Brain pericyte (primary cell): Measurements from ENCODE around the gene PTPRE.

Experiments
- DNase-seq: peaks from one replicate; pipeline ENCODE4 v3.0.0-alpha.2; 2012; ENCODE audit warnings: low read depth, low spot score

PTPRE gene

DNA sequence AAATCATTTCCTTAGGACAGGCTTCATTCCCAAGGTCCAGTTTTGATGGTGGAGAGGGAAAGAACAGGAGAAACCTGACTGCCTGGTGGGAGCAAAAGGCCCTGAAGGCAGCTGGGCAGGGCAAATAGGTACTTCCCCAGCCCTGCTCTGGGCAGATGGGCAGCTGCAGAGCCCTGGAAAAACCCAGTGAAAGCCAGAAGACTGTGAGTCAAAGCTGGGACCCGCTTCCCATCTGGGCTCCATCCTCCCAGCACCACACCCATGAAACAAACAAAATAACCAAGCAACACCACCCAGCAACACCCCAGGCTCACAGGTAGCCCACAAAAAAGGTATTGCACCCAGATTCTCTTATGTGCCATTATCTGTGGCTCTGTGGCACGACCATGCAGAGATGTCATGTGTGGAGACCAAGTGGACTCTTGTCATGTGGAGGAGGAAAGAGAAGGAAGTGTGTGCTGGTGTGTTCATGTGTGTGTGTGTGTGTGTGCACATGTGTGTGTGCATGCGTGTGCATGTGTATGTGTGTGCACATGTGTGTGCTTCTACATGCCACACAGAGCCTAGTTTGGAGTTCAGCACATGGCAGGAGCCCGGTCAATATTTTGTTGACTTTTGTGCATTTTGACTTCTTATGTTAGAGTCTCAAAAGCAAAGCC lies 24.0 kb upstream of the PTPRE start:
- DNase-seq, result no peak

DNA sequence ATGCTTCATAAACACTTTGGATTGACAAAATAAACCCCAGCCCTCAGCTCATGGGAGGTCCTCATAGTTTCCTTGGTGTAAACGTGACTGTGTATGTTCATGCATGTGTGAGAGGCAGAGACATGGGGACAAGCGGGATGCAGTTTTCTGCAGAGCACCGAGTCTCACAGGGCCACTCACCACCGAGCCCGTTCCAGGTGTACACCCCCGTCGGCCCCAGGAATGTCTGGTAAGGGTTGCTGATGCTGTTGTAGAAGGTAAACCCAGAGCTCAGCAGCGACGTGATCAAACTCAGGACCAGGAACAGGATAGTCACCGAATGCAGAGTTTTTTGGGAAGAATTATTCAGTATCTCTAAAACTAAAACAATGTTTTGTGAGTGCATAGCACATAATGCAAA lies 23.4 kb upstream of the PTPRE start:
- no peak for DNase-seq

DNA sequence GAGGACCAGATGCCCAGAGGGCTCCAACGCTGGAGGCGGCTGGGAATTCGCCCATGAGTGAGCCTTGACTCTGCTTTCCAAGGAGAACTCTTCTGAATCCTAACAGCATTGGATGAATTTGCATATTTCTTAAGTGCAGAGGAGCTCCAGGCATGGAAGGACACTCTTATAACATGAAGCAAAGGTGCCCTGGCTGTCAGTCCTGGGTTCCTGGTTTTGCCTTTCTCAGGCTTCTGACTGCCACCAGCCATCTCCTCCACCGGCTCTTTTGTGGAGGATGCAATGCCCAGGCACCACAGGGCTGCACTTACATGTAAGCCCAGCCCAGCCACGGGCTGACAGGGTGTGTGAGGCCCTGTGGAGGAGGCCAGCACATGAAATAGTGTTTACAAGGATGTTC lies 22.4 kb upstream of the PTPRE start:
- no peak for DNase-seq

DNA sequence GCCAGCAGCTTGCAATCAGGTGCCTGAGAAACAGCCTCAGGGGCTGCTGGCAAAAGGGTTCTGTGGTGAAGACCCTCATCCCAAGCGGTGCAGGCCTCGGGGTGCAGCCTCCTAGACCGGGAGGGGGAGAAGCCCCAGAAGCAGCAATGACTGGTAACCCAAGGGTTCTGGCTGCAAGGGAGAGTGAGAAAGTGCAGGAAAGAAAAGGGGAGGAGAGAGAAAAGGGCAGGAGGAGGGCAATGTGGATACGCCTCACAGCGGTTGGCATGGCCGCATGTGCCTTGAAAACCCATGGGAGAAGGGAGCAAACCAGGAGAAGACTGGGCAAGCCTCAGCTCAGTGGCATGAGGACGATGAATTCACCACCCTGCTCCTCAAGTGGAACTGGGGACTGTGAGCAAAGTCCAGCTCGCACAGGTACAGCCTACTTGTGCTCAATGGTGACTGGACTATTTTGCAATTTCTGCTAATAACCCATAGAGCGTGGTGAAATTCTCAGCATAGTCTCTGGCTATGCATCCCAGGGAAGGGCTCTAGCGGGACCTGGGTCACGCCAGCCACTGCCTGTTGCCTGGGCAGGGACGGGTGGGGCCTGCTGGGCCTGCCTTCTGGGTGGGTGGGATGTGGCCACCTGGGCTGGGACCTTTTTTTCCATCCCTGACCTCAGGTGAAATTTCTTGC lies 20.4 kb upstream of the PTPRE start:
- DNase-seq, result no peak

GRCh38 chr10:127887541-127888415 lies 19.1 kb upstream of the PTPRE start:
- DNase-seq, result no peak

- DNase-seq, result no peak
Observed at GRCh38 chr10:127888521-127889312, 18.2 kb upstream of the PTPRE start.

GRCh38 chr10:127889605-127890195 lies 17.2 kb upstream of the PTPRE start:
- no peak for DNase-seq

- DNase-seq, result no peak
Observed at GRCh38 chr10:127890216-127890615, 16.7 kb upstream of the PTPRE start.

DNA sequence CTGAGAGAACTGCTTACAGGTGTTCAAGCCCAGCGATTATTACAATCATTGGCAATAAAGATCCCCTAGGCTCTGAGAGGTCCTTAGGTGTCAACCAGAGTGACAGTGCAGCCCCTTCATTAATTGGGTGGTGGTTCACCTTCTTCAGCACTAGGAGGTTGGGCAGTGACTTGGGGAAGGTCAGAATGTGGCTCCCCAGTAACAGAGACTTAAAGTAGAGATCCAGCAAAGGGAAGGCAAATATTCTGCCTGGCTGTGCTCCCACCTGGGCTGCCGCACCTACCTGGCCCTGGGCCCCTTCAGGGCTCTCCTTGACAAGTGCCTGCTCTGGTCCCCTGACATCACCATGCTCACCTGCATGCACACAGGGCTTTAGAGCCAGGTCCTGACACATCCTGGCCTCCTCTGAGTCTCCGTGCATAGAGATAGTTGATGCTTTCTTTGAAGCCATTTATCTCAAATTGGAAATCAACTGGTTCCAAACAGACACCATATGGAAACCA lies 16.0 kb upstream of the PTPRE start:
- no peak for DNase-seq

- no peak for DNase-seq
Observed at GRCh38 chr10:127892743-127893142, 14.2 kb upstream of the PTPRE start, which contains the start of gene CLRN3. CLRN3 (minus strand) TSS chr10:127892941; CDS start chr10:127892784, 157 bp downstream.

DNA sequence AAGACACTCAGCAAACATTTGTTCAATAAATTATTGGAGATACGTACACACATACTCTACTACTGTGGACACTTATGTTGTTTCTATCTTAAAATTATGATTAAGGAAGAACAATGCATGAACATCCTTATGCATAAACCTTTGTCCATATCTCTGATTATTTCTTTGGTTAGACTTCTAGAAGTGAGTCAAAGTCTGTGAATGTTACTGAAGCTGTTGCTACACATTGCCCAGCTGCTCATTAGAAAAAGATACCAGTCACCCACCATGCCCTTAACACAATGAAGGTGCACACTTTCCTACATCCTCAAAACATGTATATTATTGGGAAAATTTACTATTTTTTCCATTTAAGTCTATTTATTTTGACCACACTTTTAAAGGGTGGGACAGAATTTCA lies 12.8 kb upstream of the PTPRE start:
- DNase-seq, result no peak

DNA sequence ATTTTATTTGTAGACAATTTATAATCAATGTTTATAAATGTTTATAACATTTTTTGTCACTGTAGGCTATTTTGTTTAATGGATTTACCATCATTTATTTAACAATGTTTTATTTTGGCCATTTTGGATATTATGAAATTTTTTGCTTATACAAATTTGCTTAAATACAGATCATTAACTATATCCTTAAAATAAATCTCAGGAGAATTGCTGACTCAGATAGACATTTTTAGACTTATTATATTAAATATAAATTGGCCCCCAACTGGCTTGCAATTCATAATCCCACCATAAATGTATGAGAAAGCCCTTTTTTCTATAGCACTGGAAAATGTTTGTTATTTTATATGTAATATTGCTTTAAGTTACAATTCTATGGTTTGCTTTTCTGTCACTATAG lies 10.3 kb upstream of the PTPRE start:
- DNase-seq, result no peak

DNA sequence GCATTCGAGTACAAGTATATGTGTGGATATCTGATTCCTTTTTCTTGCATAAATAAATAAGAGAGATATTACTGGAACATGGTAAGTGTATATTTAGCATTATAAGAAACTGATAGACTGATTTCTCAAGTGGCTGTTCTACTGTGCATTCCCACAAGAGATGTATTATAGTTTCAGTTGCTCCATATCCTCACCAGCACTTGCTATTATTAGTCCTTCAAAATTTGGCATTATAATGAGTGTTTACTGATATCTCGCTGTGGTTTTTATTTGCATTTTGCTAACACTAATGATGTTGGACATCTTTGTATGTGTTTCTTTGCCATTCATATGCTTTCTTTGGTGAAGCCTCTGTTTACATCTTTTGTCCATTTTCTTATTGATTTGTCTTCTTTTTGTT lies 9.7 kb upstream of the PTPRE start:
- no peak for DNase-seq

DNA sequence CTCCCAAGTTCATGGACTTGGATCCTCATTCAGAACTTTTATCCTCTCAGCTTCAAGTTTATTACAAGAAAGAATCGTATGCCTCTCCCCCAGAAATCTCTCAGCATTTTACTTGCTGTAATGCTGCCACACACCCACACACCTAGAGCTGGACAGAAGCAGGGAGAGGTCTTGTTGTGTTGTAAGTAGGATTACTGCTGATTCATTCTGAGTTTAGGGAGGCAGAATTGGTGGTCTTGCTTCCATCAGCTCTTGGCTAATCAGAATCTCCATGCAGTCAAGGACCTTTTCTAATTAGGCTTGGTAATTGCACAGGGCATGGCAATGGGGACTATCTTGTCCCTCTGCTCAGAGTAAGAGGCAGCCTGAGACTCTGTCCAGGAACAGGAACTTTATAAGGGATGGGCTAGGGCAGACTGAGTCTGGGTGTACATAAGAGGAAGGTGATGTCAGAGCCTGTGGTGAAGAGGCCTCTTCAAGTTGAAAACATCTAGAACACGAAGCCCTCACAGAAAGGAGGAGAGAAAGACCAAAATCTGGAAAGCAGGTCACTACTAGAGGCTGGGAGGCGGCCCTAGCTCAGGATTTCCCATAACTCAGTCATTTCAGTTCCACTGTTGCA lies 7.0 kb upstream of the PTPRE start:
- no peak for DNase-seq

- DNase-seq, result no peak
Observed at GRCh38 chr10:127903789-127904188, 3.1 kb upstream of the PTPRE start.

GRCh38 chr10:127904311-127905000 lies 2.4 kb upstream of the PTPRE start:
- DNase-seq, result no peak

DNA sequence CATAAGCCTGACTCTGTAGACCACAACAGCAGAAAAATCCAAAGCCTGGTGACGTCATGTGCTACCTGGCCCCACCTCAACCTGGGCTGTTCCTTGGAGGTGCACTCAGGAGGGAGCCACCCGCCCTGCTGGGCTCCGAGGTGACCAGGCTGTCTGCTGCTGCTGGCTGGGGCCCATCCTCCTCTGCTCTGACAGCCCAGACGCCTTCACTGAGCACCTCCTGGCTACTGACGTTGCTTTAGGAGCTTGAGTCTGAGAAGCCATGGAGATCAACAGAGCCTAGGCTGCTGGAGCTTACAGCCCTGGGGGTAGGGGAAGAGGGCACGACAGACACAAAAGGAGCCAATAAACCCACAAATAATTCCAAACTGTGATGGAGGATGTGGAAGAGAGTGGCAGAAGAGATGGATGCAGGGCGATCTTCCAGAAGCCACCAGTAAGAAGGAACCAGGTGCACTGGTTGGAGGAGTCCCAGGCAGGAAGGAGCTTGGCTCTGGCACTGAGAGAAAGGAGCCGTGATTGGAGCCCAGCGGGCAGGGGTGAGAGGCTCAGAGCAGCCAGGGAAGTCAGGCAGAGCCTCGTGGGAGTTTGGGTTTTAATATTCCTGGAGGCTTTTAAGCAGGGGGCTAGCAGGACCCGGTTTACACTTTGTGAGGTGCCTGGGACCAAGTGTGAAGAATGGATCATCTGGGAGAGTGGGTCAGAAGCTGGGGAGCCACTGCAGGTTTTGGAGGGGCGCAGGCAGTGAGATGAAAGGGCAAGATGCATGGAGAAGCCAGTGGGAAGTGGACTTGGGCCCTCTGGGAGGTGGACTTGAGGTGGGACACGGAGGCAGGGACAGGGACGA lies 1.7 kb upstream of the PTPRE start:
- DNase-seq, result no peak

DNA sequence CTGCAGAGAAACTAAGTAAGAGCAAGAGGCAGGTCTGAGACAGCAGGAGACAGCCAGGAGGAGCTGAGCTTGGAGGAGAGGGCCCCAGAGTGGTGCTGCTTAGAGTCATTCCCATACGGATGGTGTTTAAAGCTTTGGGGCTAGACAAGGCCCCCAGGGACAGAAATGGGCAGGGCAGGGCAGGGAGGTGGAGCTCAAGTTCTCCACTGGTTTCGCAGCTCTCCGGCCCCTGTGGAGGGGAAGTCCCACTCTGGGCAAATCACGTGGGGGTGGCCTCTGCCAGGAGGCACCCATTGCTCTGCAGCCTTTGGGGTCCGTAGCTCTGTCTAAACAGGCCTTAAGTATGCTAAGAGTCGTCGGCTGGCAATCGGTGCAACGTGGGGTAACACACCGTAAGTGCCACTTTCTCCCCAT lies 1.0 kb upstream of the PTPRE start:
- no peak for DNase-seq
